Measurements from ENCODE around the gene UBE2R2. TPM values are rescaled to one million over a fixed set of nuclear protein-coding genes. Genes with fewer than 3 reads are reported as not detected.

The UBE2R2 gene
- total and polyA plus RNA-seq, 2 donors (not counting 3 experiments of a cell fraction or from before 2014, with no cell fraction given), result 23.9 to 54.3 TPM

GRCh38 chr9:33776578-33776977 is 40.4 kb upstream of the UBE2R2 start:
- FAIRE-seq (no peak), DNase-seq (ENCODE audit: low read depth, low spot score) (no peak)
- Histone ChIP-seq H3K9ac (replicated peaks; ENCODE audit: extremely low read depth, insufficient read depth, low read length) (no peak overlapping the region), H2AFZ (ENCODE audit: low read depth, low read length) (no peak overlapping the region), H3K79me2 (ENCODE audit: control insufficient read depth, insufficient read depth, low read length) (peaks cover 1% of the 10 kb centered on the region), H3K27me3 (ENCODE audit: control insufficient read depth in 2 of 2, insufficient read depth in 2 of 2, low read length in 2 of 2) (no peaks in the 10 kb centered on the region), H3K27ac (ENCODE audit: insufficient read depth, low read depth, low read length) (no peak overlapping the region), H3K9me3 (replicated peaks; ENCODE audit: control insufficient read depth, insufficient read depth, low read length) (no peaks in the 10 kb centered on the region), H3K9me1 (replicated peaks; ENCODE audit: control insufficient read depth, extremely low read depth, insufficient read depth, low read length) (no peaks in the 10 kb centered on the region), H4K20me1 (replicated peaks; ENCODE audit: control insufficient read depth, extremely low read depth, insufficient read depth, low read length) (no peaks in the 10 kb centered on the region), H3K4me3 (replicated peaks in 1 of 3; ENCODE audit: insufficient read depth in 1 of 3, low read depth in 1 of 3, low read length in 3 of 3) (no peak overlapping the region), H3K4me1 (ENCODE audit: control insufficient read depth, extremely low read depth, insufficient read depth, low read length) (no peaks in the 10 kb centered on the region), H3K36me3 (ENCODE audit: control insufficient read depth in 2 of 2, extremely low read depth in 1 of 2, insufficient read depth in 2 of 2, low read length in 2 of 2) (no peaks in the 10 kb centered on the region), H3K4me2 (ENCODE audit: insufficient read depth, low read length) (no peak overlapping the region)
- POLR2A ChIA-PET, result no interaction called here
- TF ChIP-seq JUN (IDR thresholded peaks at IDR 0.05; ENCODE audit: borderline replicate concordance, insufficient read depth, insufficient read length, low read depth) (no peak), EZH2 (IDR thresholded peaks at IDR 0.05; ENCODE audit: borderline replicate concordance, low read depth, low read length, severe bottlenecking) (no peak), POLR2A (IDR thresholded peaks at IDR 0.05; ENCODE audit: low read depth, low read length) (no peak), POLR2AphosphoS5 (IDR thresholded peaks at IDR 0.05; ENCODE audit: insufficient read depth, low read depth, low read length) (no peak), FOS (IDR thresholded peaks at IDR 0.05; ENCODE audit: borderline replicate concordance, insufficient read depth, low read length) (no peak), GATA2 (IDR thresholded peaks at IDR 0.05; ENCODE audit: insufficient read depth, insufficient read length, low read depth, low read length) (no peak), CTCF (IDR thresholded peaks at IDR 0.05; ENCODE audit: extremely low read depth in 1 of 2, insufficient read depth in 1 of 2, low read depth in 1 of 2, low read length in 2 of 2) (no peak), MYC (IDR thresholded peaks at IDR 0.05; ENCODE audit: low read depth, low read length) (no peak), MAX (IDR thresholded peaks at IDR 0.05; ENCODE audit: insufficient read depth, insufficient read length) (no peak)
- dilution Hi-C loops (cut with MboI; ENCODE audit: extremely low pct_ligation_motif_present, low sequenced_read_pairs), result no loop called here
- no TSS peak for BruUV-seq (replicated peaks)
- intact Hi-C loops (cut with micrococcal nuclease), result no loop called here
- CTCF ChIA-PET, result interaction anchor here (1.8 to 4.1 kb wide), 3 partner anchors 27 to 38 kb away, joined by 6 to 162 read pairs (median 17); no protein-coding TSS in a partner anchor
